GM10266 (cell line): Measurements from ENCODE around the gene HOXB3.
A peak's percentile ranks its signal among the peaks of the same experiment; 100 is the strongest.

Experiments used
- DNase-seq: peaks from one replicate; pipeline ENCODE4 v3.0.0; 2012; ENCODE audit errors: extremely low spot score
- TF ChIP-seq, protein P1 (sequence below): IDR thresholded peaks from 2 replicates; pipeline ENCODE4 v1.5.1; 2012; ENCODE audit warnings: mild to moderate bottlenecking, low read depth; ENCODE audit not compliant: control insufficient read depth, insufficient read depth; ENCODE audit errors: missing control alignments

The HOXB3 gene

DNA sequence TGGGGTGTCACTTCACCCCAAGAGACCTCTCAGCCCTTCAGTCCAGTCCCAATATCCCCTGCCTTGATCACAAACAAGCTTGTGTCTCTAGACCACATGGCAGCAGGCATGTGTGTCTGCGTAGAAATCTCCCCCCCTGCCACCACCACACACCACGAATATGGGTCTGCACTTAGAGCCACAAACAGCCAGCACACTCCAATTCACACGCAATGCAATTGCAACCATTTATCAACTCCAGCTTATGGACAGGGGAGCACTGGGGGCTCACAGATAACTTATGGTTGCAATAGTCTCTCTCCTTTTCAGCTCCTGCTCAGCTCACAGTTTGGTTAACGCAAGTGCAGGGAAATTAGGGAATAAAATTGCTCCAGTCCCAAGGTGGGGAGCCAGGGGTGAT is 33.5 kb upstream of the HOXB3 start:
- DNase-seq = no peak
- TF ChIP-seq, protein P1, sequence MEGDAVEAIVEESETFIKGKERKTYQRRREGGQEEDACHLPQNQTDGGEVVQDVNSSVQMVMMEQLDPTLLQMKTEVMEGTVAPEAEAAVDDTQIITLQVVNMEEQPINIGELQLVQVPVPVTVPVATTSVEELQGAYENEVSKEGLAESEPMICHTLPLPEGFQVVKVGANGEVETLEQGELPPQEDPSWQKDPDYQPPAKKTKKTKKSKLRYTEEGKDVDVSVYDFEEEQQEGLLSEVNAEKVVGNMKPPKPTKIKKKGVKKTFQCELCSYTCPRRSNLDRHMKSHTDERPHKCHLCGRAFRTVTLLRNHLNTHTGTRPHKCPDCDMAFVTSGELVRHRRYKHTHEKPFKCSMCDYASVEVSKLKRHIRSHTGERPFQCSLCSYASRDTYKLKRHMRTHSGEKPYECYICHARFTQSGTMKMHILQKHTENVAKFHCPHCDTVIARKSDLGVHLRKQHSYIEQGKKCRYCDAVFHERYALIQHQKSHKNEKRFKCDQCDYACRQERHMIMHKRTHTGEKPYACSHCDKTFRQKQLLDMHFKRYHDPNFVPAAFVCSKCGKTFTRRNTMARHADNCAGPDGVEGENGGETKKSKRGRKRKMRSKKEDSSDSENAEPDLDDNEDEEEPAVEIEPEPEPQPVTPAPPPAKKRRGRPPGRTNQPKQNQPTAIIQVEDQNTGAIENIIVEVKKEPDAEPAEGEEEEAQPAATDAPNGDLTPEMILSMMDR = no peak

DNA sequence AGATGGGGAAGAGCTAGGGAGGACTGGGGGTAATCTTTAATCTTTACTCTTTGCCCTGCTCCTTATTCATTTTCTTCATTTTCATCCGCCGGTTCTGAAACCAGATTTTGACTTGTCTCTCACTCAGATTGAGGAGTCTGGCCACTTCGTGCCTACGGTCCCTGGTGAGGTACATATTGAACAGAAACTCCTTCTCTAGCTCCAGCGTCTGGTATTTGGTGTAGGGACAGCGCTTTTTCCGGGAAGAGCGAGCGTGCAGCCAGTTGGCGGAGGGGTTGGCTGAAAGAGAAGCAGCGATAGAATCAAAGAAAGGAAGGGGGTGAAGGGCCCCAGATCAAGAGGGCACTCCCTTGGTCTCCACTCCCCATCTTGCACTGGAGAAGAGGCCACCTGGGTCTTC is 32.8 kb upstream of the HOXB3 start:
- DNase-seq = no peak
- TF ChIP-seq, protein P1 = no peak

DNA sequence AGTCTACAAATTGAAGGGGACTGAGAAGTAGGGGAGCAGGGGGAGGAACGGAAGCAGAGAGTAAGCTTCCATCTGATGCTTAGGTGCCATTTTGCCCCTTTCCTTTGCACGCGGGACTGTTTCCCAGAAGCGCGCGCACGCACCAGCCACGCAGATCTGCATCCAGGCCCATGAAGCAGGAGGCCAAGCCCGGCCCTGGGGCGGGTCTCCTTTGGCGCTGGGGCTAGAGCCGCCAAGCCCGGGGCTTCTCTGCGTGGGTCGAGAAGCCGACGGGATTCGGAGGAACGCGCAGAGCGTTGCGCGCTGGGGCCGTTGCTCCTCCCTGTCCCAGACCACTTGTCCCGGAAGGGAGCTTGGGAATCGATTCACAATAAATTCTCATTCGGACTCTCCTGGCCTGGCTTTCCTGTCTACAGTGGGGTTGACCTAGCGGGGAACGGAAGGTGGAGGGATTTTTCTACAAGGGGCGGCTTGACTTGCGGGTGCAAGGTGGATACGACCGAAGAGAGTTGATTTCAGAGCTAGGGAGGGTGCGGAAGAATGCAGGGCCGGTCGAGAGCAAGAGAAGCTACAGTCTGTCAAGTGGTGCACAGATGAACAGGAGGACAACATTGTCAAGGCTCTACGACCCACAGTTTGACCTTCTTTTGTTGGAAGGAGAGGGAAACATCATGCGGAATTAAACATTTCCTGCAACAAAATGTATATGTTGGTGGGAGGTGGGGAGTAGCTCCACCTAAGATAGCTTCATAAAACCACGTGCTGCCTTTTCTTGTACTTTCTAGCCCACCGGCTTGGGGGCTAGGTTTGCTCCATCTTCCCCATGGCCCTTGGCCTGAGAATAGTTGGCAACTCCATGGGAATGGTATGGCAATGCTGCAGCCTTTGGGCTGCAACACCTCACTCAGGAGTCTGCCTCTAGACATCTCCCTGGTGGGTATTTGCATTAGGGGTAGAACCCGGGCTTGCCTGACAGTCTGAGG is 31.7 kb upstream of the HOXB3 start:
- TF ChIP-seq, protein P1 = no peak

DNA sequence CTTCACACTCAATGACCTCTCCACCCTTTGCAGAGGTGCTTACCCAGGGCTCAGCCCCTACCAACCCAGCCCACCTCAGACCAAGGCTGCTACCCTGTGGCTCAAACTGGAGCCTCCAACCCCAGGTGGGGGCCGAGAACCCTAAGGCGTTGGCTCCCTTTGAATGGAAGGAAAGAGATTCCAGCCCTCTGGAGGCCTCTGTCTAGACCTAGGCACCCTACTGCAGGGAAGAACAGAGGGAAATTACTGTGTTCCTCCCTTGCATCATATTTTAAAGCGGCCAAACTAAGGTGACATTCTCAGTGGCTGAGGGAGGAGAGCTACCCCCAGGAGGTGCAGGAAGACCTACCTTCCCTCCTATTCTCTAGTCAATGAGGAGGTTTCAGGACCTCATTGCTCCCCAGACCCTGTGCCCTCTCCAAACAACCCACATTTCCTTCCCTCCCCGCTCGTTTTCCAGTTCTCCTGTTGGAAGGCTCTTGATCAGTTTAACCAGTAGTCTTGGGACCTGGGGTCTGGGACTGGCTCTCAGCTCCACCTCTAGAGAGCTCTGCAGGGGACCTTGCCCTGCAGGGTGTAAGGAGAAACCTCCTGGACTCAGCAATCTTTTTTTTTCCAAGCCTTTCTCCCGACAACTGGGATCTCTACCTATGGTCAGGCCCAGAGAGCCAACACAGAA is 30.6 kb upstream of the HOXB3 start:
- TF ChIP-seq, protein P1 = no peak
- no peak for DNase-seq

More for the DNA sequence above, 31.7 kb upstream of the HOXB3 start:
- DNase-seq = no peak

DNA sequence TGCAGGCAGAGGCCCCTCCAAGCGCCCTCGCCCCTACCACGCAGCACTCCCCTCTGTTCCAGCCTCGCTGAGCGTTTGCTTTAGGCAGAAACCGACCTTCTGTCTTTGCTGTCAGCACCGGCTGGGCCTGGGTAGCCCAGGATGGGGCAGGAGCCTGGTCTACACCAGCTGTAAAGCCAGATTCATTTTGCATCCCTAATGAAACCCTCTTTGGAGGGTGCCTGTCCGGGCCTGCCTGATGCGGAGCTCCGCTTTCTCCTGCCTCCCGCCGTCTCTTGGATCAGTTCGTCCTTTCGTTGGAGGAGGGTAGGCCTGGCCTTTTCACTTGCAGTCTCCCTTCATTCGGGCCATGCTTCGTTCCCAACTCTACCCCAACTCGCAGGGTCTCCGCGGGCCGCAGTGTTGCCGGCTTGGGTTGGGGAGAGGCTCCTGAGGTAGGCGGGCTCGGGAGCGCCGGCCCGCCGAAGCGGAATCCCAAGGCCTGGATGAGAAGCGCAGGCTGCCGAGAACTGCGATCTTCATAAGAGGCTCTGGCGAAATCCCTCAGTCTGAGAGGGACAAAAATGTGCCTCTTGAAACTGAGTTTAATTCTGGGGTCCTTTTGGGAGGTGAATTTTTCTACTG is 29.9 kb upstream of the HOXB3 start:
- DNase-seq = no peak
- TF ChIP-seq, protein P1 = no peak

DNA sequence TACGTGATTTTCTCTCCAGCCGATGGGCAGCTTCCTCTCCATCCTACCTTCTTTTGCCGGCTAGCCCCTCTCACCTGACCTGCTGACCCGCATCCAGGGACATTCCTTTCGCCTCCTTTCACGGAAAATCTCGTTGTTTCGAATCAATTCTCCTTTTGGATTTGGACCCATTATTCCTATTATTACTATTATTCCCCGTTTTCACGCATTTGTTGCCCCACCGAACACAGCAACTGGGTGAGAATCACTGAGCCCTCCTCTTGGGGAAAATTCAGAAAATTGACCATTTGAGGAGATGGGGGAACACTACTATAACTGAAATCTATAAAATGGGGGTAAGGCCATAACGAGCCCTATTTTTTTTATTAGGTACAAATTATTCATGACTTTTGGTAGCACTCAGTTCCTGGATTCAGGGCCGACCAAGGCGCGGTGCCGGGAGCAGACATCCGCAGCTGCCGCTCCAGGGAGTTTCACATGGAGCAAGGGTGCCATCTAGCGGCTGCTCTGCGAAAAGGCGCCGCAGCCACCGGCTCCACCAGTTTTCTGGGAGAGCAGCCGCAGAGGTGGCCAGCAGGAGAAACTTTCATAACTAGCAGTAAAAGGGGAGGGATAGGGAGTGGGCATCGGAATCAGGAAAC is 28.3 kb upstream of the HOXB3 start:
- TF ChIP-seq, protein P1 = peak; percentile 96
- peak; percentile 95 for DNase-seq
